Stimulated activated CD4-positive, alpha-beta T cell treated with anti-CD3 and anti-CD28 coated beads, Interleukin-1b, Interleukin-23, amount 100 ng/mL, for 24 hours (primary cell): ENCODE data around the gene ALG14.
"Not testable (repeated sequence)": the region's sequence is repeated elsewhere in the genome, so short reads cannot be mapped to it uniquely, and the experiment has no call there.

Experiments
- DNase-seq, 4 experiments: peaks; one replicate each; pipeline ENCODE4 v3.0.0-alpha.2; 2020; ENCODE audit warnings: low read depth in 4 of 4, low spot score in 1 of 4

ALG14 gene

DNA sequence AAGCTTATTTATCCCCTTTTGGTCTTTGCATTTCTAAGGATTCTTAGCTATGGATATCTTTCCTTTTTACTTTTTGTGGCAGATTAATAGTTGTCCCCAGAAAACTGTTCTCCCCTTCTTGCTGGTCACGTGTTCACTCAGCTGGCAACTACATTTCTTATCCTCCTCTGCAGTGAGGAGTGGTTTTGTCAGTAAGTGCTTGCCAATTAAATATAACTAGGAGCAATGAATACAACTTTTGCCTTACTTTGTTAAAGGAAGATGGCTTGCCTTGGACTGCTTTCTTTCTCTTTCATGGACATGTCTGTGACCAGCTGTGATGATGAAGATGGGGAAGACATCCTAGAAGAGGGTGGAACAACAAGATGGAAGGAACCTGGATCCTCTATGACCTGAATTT is 15.6 kb upstream of the ALG14 start:
- no peak for DNase-seq

DNA sequence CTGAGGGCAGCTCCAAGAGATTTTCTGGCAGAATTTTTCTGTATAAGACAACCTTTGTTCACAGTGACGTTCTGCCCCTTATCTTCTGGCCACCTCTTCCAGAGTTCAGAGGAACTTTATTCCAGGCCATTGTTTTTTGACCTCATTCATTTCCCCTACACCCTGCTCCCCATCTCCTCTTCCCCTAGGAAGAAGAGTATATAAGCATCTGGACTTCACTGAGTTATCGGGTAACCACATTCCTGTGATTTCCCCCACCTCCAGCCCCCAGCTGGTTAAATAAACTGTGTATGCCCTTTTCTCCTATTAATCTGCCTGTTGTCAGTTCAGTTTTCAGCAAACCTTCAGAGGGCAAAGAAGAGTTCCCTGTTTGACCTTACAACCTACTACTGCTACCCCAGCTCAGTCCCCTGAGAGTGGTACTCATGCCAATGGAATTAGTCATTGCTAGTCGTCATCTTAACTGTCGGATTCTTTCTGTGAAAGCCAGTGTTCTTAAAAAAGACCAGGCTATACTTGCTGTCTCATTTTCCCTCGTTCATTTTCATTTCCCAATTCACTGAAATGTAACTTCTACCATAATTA is 14.3 kb upstream of the ALG14 start:
- DNase-seq = no peak

DNA sequence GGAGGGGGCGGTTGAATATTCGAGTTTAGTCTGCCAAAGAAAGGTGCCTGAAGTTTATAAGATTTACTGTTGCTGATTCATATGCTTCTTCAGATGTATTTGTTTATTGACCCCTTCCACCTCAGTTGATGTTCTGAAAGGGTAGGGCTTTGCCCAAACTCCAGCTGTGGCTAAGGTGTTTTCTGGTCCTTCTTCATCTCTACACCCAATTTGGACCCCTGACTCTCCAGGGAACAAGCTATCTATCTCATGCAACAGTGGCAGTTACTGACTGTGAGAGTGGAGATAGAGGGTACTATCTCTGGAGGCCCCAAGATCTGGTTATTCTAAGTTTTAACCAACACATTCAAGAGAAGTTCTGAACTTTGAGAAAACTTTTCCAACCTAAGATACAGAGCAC is 12.6 kb upstream of the ALG14 start:
- DNase-seq = no peak

DNA sequence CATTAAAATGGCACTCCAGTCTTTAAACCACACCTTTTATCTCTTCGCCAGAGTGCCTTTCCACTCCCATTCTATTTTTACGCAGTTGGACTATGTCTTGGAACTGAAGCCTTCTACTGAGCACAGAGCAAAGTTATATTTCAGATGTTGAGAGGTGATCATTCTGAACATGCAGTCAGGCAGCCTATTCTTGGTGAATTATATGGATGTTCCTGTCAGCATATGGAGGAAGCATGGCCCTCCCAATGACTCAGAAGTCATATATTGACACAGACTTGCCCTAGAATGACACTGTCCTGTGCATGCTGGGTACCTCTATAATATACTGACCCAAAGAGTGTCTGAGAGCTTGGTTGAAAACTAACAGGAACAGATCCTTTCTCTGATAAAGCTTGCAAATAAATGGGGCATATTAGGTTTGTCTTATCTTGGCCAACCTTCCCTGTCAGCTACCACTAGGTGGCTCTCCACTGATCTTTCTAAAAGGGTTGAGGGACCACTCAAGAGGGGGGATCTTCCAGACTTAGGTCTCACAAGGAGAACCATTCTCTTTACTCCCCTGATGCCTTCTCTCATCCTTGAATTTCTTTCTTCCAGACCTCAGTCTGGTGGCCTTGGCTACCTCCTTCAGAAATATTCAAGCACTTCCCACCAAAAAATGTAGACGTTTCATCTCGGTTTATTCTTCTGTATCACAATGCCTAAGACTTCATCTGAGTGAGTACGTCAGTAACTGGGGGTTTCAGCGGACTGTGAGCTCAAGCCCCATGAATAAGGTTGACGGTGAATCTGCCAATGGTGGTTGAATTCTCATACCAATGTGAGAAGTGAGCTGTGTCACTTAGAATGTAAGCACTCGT is 11.8 kb upstream of the ALG14 start:
- DNase-seq = peak in 1 of 4 experiments; percentile 2

DNA sequence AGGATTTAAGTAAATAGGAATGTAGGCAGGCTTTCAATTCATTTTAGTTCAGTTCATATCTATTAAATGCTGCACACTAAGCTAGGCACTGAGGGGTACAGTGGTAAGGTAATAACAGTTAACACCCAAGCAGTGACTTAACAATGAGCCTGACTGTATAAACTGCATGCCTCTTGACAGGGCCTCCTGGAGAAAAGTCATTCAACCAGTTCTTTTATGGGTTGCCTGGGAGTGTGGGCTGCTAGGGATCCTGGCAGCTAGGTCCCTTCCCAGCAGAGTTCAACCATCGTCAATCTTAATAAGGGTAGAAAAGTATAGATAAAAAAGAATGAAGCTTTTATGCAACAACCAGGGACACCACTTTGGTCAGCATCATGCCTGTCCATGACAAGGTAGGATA is 8.1 kb upstream of the ALG14 start:
- DNase-seq = no peak

DNA sequence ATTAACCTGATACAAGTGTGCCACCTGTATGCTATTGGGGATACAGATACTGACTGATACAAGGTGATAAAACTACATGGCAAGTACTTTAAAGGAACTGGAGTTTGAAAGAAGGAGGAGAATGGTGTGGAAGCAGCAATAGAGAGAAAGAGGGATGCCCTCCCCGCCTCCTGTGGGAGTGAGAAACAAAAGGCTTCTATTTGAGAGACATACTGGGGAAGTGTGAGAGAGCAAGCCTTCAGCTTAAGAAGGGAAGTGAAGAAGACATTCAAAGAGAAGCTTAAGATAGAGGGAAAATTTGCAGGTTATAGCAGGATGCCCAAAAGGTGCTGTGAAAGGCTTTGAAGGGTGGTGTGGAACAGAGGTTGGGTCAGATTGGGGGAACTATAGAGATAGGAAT is 7.7 kb upstream of the ALG14 start:
- DNase-seq = no peak

DNA sequence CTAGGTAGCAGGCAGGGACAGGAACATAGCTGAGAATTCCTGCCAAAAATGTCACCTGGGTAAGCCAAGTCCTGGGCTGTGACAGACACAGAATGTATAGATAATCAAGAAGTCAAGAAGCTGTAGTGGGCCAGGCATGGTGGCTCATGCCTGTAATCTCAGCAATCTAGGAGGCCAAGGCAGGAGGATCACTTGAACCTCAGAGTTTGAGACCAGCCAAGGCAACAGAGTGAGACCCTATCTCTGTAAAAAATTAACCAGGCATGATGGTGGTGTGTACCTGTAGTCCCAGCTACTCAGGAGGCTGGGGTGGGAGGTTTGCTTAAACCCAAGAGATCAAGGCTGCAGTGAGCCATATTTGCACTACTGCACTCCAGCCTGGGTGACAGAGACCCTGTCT is 3.3 kb upstream of the ALG14 start:
- DNase-seq = no peak

DNA sequence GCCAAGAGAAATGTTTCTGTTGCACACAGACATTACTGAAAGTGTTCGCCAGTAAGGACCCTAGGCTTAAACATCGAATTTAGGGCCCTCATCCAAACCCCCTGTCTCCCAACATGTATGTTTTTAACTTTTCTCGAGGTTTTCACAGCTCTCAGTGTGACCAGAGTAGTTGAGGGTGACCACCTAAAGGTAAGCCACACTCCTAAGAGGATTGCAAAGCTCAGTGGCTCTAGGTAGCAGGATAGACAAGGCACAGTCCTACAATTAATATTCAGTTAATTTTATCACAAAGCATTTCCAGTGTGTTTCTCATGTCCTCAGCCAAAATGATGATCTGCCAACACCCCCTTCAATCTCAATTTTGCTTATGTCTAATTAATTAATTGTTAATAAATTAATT is 695 bp upstream of the ALG14 start:
- DNase-seq = no peak

DNA sequence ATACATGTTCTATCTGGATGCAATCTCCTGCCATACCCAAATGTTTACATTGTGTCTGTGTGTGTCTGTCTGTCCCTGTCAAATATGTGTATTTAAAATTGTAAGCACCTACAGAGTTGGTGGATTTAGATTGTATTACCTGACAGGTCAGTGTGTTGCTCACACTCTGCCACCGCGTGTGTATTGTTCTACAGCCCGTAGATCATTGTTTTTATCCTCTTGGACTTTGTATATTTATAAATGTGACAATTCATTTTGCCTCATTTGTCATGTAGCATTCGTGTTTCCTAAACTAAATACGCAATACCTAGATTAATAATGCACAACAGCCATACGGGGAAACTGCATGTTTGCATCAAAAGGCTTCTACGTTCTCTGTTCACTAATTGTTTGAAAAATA is 634 bp downstream of the ALG14 start:
- no peak for DNase-seq

DNA sequence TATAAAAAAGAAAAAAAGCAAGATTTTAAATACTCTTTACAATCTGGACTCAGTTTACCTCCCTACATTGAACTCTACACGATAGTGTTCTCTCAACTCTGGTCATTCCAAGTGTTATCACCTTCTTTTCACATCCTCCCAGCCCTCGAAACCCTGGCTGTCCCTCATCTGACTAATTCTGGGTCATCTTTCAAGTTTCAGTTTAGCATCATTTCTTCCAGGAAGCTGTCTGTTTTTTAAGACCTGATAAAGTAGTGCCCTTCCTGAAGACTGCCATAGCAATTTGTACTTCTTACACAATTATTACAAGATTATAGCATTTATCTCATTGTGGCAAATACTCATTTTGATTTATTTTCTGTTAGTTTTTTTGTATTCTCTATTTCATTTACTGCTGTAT is 1.2 kb downstream of the ALG14 start:
- no peak for DNase-seq

DNA sequence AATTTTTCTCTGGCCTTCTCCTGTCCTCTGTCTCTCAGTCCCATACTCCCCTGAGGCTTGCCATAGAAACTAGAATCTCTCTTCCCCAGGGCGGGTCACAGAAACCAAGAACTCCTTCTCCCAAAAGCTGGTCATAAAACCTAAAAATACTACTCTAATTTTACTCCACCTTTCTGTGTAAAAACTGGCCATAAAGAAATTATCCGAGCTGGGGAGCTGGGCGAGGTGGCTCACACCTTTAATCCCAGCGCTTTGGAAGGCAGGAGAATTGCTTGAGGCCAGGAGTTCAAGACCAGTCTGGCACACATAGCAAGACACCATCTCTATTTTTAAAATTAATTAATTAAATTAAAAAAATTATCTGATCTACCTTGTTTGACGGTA is 3.0 kb downstream of the ALG14 start:
- DNase-seq = no peak

DNA sequence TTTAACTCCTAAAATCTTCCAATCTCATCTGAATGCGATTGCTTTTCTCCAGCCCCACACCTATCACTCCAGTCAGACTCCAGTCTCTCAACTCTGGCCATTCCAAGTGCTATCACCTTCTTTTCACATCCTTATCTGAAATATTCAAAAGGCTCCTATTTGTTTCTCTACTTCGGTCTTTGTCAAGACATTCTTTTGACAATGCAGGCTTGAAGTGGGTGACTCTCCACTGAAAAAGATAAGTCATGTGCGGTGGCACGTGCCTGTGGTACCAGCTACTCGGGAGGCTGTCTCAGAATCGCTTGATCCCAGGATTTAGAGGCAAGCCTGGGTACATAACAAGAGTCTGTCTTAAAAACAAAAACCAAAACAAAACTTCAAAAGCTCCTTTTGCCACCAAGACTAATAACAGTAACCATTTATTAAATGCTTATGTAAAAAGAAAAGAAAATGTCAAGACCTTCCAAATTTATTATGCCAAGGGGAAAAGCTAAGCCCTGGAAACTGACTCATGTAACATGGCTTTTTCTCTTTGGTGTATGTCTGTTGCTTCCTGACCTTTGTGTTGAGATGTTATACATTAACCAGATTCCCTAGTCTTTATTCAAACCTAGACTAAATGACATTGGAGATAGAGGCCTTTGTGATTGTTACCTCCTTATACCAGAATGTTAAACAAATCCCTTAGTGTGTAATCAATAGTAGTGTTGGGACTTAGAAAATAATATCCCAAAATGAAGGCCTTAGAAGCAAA is 3.6 kb downstream of the ALG14 start:
- DNase-seq = no peak

DNA sequence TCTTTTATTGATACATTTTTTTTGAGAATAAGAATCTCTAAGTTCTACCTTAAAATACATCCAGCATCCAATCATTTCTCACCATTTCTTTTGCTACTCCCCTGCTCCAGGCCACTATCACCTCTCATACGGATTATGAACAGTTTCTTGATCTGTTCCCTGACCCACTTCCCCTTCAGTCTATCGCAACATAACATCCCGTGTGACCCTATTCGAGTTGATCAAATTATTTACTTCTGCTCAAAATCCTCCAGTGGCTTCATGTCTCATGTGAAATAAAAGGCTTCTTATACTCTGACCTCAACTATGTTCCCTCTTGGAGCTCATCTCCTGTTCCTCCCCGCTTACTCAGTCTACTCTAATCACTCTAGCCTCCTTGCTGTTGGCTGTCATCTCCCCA is 5.2 kb downstream of the ALG14 start:
- no peak for DNase-seq

DNA sequence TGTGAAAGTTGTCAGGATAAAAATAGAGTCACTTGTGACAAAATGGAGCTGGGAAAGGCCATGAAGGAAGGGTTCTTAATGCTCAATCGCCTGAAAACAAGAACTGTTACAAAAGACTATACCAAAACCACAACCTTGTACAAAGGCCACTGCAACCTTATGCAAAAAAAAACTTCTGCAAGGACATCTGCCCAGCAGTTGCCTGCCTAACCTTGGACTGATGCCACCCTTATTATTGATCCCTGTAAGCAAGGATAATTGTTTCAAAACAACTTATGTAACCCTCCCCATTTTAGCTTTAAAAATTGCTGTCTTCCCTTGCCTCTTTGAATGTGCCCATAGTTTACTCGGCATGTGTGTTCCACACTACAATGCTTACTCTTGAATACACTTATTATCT is 5.7 kb downstream of the ALG14 start:
- DNase-seq = no peak

DNA sequence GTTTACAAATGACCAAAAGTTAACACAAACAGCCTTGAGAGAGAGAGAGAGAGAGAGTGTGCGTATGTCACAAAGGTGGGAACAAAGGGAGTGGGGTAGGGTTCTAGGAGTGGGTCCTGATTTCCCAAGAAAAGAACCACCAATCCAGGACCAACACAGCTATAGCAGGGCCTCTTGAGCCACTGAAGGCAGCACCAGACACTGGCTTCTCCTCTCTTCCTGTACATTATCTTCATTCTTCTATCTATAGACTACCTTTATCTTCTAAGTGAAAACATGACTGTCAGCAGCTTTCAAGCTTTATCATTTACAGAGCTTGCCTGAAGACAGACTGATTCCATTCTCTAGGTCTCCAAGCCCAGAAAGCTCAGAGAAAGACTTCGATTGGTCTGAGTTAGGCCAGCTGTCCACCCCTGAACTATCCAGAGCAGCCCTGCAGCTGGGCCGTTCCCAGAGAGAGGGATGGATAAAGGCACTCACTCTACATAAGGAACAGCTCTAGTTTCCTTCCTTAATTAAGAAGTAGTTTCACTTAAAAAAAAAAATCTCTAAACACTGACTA is 11.2 kb downstream of the ALG14 start:
- DNase-seq = no peak

DNA sequence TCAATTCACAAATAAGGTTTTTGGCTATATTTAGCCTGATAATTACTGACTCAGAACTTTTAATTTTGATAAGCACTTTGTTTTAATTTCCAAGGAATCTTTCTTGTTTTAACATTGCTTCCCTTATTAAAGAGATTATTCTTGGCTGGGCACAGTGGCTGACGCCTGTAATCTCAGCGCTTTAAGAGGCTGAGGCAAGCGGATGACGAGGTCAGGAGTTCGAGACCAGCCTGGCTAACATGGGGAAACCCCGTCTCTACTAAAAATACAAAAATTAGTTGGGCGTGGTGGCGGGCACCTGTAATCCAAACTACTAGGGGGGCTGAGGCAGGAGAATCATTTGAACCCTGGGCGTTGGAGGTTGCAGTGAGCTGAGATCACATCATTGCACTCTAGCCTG is 13.8 kb downstream of the ALG14 start:
- no peak for DNase-seq

DNA sequence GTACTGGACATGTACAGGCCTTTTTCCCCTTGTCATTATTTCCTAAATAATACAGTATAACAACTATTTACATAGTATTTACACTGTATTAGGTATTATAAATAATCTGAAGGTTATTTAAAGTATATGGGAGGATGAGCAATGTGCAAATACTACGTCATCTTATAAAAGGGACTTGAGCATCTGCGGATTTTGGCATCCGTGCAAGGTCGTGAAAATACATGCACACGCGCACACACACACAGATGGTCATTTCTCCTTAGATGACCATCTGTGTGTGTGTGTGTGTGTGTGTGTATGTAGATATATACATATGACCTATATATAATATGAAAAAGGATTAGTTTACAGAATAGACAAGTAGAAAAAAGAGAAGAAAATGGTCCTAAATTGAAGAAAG is 15.4 kb downstream of the ALG14 start:
- DNase-seq = no peak

DNA sequence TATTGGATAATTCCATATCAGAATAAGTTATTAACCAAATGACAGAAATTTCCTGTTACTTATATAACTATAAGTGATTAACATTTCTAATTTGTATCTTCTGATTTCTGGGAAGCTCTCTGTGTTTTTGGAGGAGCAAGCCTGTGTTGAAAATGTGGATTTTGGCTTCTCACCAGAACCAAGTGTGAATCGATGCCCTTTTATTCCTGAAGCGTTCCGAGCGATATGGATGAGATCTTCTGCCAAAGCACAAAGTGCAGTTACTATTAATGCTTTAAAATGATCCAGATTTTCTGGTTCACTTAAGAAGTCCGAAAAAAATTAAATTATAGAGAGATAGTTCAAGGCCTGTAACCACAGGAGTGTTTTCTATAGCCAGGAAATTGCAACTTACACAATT is 22.8 kb downstream of the ALG14 start:
- no peak for DNase-seq

DNA sequence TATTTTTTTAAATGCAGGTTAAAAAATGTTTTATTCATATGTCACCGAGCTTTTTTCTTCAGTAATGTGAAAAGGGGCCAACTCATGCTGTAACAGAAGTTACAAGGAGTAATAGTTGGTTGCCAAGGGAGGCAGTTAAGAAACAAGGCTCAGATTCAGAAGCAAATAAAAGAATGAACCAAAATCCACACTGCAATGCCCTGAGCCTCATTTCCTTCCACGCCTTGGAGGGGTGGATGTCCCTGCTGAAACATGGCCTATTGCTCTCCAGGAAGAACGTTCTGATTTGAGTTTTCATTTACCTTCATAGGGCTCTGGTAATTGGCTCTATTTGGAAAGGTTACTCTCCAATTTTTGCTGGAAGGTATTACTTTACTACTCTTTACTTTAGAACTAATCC is 24.4 kb downstream of the ALG14 start:
- DNase-seq = no peak

DNA sequence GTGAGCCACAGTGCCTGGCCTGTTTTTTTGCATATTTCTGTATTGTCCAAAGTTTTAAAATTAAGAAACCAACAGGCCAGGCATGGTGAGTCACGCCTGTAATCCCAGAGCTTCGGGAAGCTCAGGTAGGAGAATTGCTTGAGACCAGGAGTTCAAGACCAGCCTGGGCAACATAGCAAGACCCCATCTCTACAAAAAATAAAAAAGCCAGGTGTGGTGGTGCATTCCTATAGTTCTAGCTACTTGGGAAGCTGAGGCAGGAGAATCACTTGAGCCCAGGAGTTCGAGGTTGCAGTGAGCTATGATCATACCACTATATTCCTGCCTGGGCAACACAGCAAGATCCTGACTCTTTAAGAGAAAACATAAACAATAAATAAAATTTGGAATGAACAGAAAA is 25.1 kb downstream of the ALG14 start:
- DNase-seq = not testable (repeated sequence)

DNA sequence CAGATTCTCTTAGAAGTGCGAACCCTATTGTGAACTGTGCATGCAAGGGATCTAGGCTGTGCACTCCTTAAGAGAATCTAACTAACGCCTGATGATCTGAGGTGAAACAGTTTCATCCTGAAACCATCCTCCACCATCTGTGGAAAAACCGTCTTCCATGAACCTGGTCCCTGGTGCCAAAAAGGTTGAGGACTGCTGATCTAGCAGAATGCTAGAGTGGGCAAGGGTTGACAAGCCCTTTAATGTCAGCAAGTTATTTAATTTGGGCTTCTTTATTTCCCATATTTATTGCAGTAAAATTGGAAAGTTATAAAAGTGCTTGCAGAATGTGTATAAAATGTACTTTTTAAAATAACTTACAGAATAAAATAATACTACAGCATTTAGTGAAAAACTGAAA is 26.4 kb downstream of the ALG14 start:
- DNase-seq = no peak
